Inflammatory macrophage treated with lipopolysaccharide for 4 hours (primary cell): ENCODE measurements around the gene USP17L5.
"Not testable (repeated sequence)": the region's sequence is repeated elsewhere in the genome, so short reads cannot be mapped to it uniquely, and the experiment has no call there.

ENCODE experiments used
- DNase-seq: peaks from one replicate; pipeline ENCODE4 v3.0.0-alpha.2; 2020

USP17L5 gene, protein sequence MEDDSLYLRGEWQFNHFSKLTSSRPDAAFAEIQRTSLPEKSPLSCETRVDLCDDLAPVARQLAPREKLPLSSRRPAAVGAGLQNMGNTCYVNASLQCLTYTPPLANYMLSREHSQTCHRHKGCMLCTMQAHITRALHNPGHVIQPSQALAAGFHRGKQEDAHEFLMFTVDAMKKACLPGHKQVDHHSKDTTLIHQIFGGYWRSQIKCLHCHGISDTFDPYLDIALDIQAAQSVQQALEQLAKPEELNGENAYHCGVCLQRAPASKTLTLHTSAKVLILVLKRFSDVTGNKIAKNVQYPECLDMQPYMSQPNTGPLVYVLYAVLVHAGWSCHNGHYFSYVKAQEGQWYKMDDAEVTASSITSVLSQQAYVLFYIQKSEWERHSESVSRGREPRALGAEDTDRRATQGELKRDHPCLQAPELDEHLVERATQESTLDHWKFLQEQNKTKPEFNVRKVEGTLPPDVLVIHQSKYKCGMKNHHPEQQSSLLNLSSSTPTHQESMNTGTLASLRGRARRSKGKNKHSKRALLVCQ

DNA sequence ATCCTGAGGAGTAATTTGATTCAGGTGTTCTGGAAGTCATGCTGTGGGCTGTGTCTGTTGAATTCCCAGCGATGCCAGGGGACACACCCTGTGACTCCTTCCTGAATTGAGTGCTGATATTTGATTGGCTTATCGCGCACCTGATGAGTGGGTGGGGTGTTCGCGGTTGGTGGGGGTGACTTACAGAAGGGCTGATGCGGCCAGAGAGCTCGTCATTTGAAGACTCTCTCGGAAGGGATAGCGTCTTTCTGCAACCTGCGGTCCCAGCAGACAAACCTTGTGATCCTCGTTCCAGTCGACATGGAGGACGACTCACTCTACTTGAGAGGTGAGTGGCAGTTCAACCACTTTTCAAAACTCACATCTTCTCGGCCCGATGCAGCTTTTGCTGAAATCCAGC, at the start of gene USP17L5:
USP17L5 (plus strand) TSS at position 301 of the 400 bp plus-strand sequence; CDS start at position 301, 0 bp downstream.
- DNase-seq: not testable (repeated sequence)

GRCh38 chr4:9324191-9324590, 15.0 kb upstream of the USP17L5 start:
- DNase-seq: not testable (repeated sequence)

DNA sequence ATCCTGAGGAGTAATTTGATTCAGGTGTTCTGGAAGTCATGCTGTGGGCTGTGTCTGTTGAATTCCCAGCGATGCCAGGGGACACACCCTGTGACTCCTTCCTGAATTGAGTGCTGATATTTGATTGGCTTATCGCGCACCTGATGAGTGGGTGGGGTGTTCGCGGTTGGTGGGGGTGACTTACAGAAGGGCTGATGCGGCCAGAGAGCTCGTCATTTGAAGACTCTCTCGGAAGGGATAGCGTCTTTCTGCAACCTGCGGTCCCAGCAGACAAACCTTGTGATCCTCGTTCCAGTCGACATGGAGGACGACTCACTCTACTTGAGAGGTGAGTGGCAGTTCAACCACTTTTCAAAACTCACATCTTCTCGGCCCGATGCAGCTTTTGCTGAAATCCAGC, 14.3 kb upstream of the USP17L5 start, which contains the start of gene USP17L24:
USP17L24 (plus strand) TSS at position 301 of the 400 bp plus-strand sequence; CDS start at position 301, 0 bp downstream.
- DNase-seq: not testable (repeated sequence)

DNA sequence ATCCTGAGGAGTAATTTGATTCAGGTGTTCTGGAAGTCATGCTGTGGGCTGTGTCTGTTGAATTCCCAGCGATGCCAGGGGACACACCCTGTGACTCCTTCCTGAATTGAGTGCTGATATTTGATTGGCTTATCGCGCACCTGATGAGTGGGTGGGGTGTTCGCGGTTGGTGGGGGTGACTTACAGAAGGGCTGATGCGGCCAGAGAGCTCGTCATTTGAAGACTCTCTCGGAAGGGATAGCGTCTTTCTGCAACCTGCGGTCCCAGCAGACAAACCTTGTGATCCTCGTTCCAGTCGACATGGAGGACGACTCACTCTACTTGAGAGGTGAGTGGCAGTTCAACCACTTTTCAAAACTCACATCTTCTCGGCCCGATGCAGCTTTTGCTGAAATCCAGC, 9.6 kb upstream of the USP17L5 start, which contains the start of gene USP17L25:
USP17L25 (plus strand) TSS at position 301 of the 400 bp plus-strand sequence; CDS start at position 301, 0 bp downstream.
- not testable (repeated sequence) for DNase-seq

- DNase-seq: not testable (repeated sequence)
Measured at GRCh38 chr4:9334358-9334757, 4.8 kb upstream of the USP17L5 start, which contains the start of gene USP17L26. TSS of gene USP17L26 (plus strand) at chr4:9334658. CDS start at chr4:9334658, 0 bp downstream.

GRCh38 chr4:9343848-9344247, 4.6 kb downstream of the USP17L5 start, which contains the start of gene USP17L27:
TSS of gene USP17L27 (plus strand) at chr4:9344148. CDS start at chr4:9344148, 0 bp downstream.
- not testable (repeated sequence) for DNase-seq

DNA sequence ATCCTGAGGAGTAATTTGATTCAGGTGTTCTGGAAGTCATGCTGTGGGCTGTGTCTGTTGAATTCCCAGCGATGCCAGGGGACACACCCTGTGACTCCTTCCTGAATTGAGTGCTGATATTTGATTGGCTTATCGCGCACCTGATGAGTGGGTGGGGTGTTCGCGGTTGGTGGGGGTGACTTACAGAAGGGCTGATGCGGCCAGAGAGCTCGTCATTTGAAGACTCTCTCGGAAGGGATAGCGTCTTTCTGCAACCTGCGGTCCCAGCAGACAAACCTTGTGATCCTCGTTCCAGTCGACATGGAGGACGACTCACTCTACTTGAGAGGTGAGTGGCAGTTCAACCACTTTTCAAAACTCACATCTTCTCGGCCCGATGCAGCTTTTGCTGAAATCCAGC, 9.4 kb downstream of the USP17L5 start, which contains the start of gene USP17L28:
USP17L28 (plus strand) TSS at position 301 of the 400 bp plus-strand sequence; CDS start at position 301, 0 bp downstream.
- not testable (repeated sequence) for DNase-seq

DNA sequence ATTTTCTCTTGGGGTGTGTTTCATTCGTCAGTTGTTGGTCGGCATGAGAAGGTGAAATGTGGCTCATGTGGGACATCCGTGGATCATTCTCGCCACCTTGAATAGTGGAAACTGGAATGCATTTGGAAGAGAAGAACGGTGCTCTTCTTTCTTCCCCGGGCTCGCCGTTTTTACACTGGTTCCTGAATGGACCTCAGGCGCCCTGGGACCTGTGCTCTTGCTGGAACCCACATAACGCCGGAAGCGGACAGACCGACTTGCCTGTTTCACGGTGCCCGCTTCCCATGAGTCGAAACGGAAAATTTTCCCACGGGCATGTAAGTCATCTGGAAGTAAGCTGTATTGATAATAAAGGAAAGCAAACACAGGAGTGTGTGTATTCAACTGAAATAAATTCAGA, 11.7 kb downstream of the USP17L5 start:
- not testable (repeated sequence) for DNase-seq

DNA sequence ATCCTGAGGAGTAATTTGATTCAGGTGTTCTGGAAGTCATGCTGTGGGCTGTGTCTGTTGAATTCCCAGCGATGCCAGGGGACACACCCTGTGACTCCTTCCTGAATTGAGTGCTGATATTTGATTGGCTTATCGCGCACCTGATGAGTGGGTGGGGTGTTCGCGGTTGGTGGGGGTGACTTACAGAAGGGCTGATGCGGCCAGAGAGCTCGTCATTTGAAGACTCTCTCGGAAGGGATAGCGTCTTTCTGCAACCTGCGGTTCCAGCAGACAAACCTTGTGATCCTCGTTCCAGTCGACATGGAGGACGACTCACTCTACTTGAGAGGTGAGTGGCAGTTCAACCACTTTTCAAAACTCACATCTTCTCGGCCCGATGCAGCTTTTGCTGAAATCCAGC, 14.1 kb downstream of the USP17L5 start, which contains the start of gene USP17L29:
USP17L29 (plus strand) TSS at position 301 of the 400 bp plus-strand sequence; CDS start at position 301, 0 bp downstream.
- not testable (repeated sequence) for DNase-seq

DNA sequence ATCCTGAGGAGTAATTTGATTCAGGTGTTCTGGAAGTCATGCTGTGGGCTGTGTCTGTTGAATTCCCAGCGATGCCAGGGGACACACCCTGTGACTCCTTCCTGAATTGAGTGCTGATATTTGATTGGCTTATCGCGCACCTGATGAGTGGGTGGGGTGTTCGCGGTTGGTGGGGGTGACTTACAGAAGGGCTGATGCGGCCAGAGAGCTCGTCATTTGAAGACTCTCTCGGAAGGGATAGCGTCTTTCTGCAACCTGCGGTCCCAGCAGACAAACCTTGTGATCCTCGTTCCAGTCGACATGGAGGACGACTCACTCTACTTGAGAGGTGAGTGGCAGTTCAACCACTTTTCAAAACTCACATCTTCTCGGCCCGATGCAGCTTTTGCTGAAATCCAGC, 23.6 kb downstream of the USP17L5 start, which contains the start of gene USP17L30:
USP17L30 (plus strand) TSS at position 301 of the 400 bp plus-strand sequence; CDS start at position 301, 0 bp downstream.
- not testable (repeated sequence) for DNase-seq

GRCh38 chr4:9379881-9380280, 40.7 kb downstream of the USP17L5 start:
- not testable (repeated sequence) for DNase-seq

DNA sequence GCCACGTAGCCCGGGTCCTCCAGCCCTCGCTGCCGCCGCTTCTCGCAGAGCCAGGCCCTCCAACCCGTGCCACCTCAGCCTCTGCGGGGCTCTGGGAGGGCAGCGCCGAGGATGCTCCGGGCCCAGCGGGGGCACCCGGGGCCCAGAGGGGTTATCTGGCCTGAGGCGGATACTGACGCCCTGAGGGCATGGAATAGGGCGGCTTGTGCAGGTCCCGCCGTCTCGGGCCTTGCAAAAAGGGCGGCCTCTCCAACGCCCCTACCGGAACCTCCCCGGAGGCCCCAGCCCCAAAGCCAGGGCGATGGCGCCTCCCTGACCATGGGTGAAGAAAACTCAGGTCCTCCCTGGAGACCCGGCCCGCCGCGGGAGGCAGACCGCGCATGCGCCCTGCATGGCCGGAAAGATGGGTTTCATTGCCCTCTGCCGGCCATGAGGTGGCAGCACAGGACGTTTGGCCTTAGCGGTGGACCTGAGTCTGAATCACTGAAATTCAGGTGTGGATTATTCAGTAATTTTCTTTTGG, 41.9 kb downstream of the USP17L5 start:
- peak; percentile 2 for DNase-seq

DNA sequence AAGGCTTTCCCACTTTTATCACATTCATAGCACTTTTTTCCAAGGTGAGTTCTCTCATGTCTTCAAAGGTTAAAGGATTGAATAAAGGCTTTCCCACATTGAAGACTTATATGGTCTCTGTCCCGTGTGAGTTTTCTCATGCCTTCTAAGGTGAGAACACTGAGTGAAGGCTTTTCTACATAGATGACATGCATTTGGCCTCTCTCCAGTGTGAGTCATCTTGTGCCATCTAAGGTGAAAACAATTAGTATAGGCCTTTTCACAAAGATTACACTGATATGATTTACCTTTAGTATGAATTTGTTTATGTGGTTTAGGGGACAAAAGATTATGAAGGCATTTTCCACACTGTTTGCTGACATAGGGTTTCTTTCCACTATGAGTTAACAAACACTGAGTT, 44.9 kb downstream of the USP17L5 start:
- no peak for DNase-seq

DNA sequence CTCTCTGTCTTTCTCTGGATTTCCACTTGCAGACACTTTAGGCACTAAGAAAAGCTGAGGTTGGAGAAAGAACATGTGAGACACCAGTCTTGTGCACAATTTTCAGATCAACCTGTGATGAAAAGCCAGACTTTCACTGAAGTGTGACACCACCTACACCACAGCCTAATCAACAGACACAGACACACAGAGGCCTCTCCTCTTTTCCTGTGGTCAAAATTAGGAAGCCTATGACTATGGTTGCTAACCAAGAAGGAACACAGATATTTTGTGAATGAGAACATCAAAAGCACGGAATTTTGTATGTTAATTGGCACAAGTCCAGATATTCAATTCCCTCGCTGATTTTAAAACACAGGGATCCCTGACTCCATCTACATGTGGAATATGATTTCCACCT, 49.8 kb downstream of the USP17L5 start:
- DNase-seq: not testable (repeated sequence)
